SK-N-SH (cell line): ENCODE data around the gene RAMACL. TPM values are rescaled to one million over a fixed set of nuclear protein-coding genes. Genes with fewer than 3 reads are reported as not detected.

Experiments used
- CTCF ChIA-PET: fragments of 300-600, 350-600 bp; formaldehyde crosslinking; extraction: SDS; loops from one replicate; lab custom pipeline; 2021; lab: Yijun Ruan, JAX
- POLR2A ChIA-PET: fragments of 350-600 bp; sonication (Branson Sonifier 250); formaldehyde crosslinking; extraction: SDS; loops from one replicate; lab custom pipeline; 2020; ENCODE audit warnings: antibody characterized with exemption, inconsistent platforms; lab: Yijun Ruan, JAX
- DNase-seq: peaks from one replicate; pipeline ENCODE4 v3.0.0; 2012
- H2AFZ ChIP-seq: fragments of 200-600 bp; sonication (generic); 2 replicates; pipeline ENCODE4 v1.8.1; 2016; ENCODE audit warnings: antibody characterized with exemption, mild to moderate bottlenecking, low read depth
- H3F3A ChIP-seq: fragments of 200-600 bp; sonication (generic); replicated peaks from 2 replicates; pipeline ENCODE3; 2016; ENCODE audit warnings: antibody characterized with exemption, mild to moderate bottlenecking; ENCODE audit not compliant: insufficient read depth
- H3K27ac ChIP-seq, 2 experiments: fragments of 200-500 bp in 1 of 2; fragments of 200-600 bp in 1 of 2; sonication (Bioruptor generic) in 1 of 2; sonication (generic), shearing (Covaris generic) in 1 of 2; 2 replicates each; pipeline versions ENCODE4 v1.5.1 to v1.6.1; 2014 to 2016; ENCODE audit warnings: low read depth in 2 of 2, inconsistent platforms in 1 of 2, low read length in 1 of 2, mild to moderate bottlenecking in 1 of 2, mixed read lengths in 1 of 2
- H3K27me3 ChIP-seq: fragments of 200-600 bp; sonication (generic), shearing (Covaris generic); 2 replicates; pipeline ENCODE4 v1.6.1; 2016; ENCODE audit warnings: mixed run types; ENCODE audit not compliant: insufficient read depth
- H3K36me3 ChIP-seq, 2 experiments: fragments of 200-500 bp in 1 of 2; fragments of 200-600 bp in 1 of 2; sonication (Bioruptor generic) in 1 of 2; sonication (generic) in 1 of 2; replicated peaks in 1 of 2; 2 replicates each; pipeline versions ENCODE3 to v1.5.1; 2014 to 2016; ENCODE audit warnings: low read length in 1 of 2, mild to moderate bottlenecking in 1 of 2; ENCODE audit not compliant: insufficient read depth in 2 of 2, control insufficient read depth in 1 of 2
- H3K4me1 ChIP-seq, 2 experiments: fragments of 200-500 bp in 1 of 2; fragments of 200-600 bp in 1 of 2; sonication (Bioruptor generic) in 1 of 2; sonication (generic), shearing (Covaris generic) in 1 of 2; 2 replicates each; pipeline versions ENCODE4 v1.5.1 to v1.6.1; 2014 to 2016; ENCODE audit warnings: low read depth in 1 of 2, low read length in 1 of 2, mixed run types in 1 of 2; ENCODE audit not compliant: insufficient read depth in 2 of 2, control insufficient read depth in 1 of 2
- H3K4me2 ChIP-seq: fragments of 200-600 bp; sonication (generic), shearing (Covaris generic); 2 replicates; pipeline ENCODE4 v1.6.1; 2017; ENCODE audit warnings: mixed run types
- H3K4me3 ChIP-seq, 2 experiments: fragments of 200-500 bp in 1 of 2; fragments of 200-600 bp in 1 of 2; sonication (Bioruptor generic) in 1 of 2; sonication (generic), shearing (Covaris generic) in 1 of 2; 2 replicates each; pipeline versions ENCODE4 v1.5.1 to v1.8.1; 2014 to 2016; ENCODE audit warnings: low read depth in 2 of 2, inconsistent platforms in 1 of 2, low read length in 1 of 2, mild to moderate bottlenecking in 1 of 2, mixed read lengths in 1 of 2, moderate library complexity in 1 of 2
- H3K79me2 ChIP-seq: fragments of 200-600 bp; sonication (generic); 2 replicates; pipeline ENCODE4 v1.8.1; 2017; ENCODE audit warnings: mild to moderate bottlenecking; ENCODE audit not compliant: insufficient read depth
- H3K9ac ChIP-seq: fragments of 200-600 bp; sonication (generic); 2 replicates; pipeline ENCODE4 v1.6.1; 2017; ENCODE audit warnings: mixed run types
- H3K9me2 ChIP-seq: fragments of 200-600 bp; sonication (generic); 2 replicates; pipeline ENCODE4 v1.6.1; 2017; ENCODE audit warnings: mixed run types
- H3K9me3 ChIP-seq: fragments of 200-600 bp; sonication (generic); 2 replicates; pipeline ENCODE4 v1.6.1; 2017; ENCODE audit warnings: mixed run types, mild to moderate bottlenecking, moderate library complexity
- H4K20me1 ChIP-seq: fragments of 200-600 bp; sonication (generic); 2 replicates; pipeline ENCODE4 v1.6.1; 2017; ENCODE audit warnings: mild to moderate bottlenecking, mixed run types; ENCODE audit not compliant: insufficient read depth
- CTCF ChIP-seq: fragments of 200-600 bp; sonication (generic); IDR thresholded peaks from 2 replicates; pipeline ENCODE4 v1.6.1; 2017; ENCODE audit warnings: antibody characterized with exemption, mild to moderate bottlenecking, moderate library complexity
- ELF1 ChIP-seq: IDR thresholded peaks from 2 replicates; pipeline ENCODE4 v1.4.0; 2012
- EP300 ChIP-seq, 2 experiments: IDR thresholded peaks; 2 replicates each; pipeline versions ENCODE4 v1.4.0 to v1.6.1; 2012; ENCODE audit warnings: borderline replicate concordance in 1 of 2, low read depth in 1 of 2, low read length in 1 of 2
- EZH2phosphoT487 ChIP-seq: fragments of 200-600 bp; sonication (generic); IDR thresholded peaks from 2 replicates; pipeline ENCODE4 v1.6.1; 2017; ENCODE audit warnings: low read depth, mixed run types, mild to moderate bottlenecking, antibody characterized with exemption, moderate library complexity, borderline replicate concordance
- FOSL2 ChIP-seq: IDR thresholded peaks from 2 replicates; pipeline ENCODE4 v1.4.0; 2012; ENCODE audit warnings: low read depth, mild to moderate bottlenecking, moderate library complexity, borderline replicate concordance
- FOXJ3 ChIP-seq: sonication (generic); formaldehyde crosslinking; IDR thresholded peaks from 2 replicates; pipeline ENCODE4 v1.5.1; 2020; ENCODE audit warnings: mild to moderate bottlenecking, missing genetic modification reagents
- FOXM1 ChIP-seq: IDR thresholded peaks from 2 replicates; pipeline ENCODE4 v1.4.0; 2012; ENCODE audit warnings: low read depth, mild to moderate bottlenecking
- GABPA ChIP-seq: IDR thresholded peaks from 2 replicates; pipeline ENCODE4 v1.4.0; 2012; ENCODE audit warnings: low read depth, mild to moderate bottlenecking
- JUND ChIP-seq: IDR thresholded peaks from 2 replicates; pipeline ENCODE4 v1.4.0; 2012
- MEF2A ChIP-seq: IDR thresholded peaks from 2 replicates; pipeline ENCODE4 v1.4.0; 2012; ENCODE audit warnings: low read depth, borderline replicate concordance
- NFIC ChIP-seq: IDR thresholded peaks from 2 replicates; pipeline ENCODE4 v1.4.0; 2012; ENCODE audit warnings: borderline replicate concordance
- POLR2AphosphoS5 ChIP-seq: IDR thresholded peaks from 2 replicates; pipeline ENCODE4 v1.6.1; 2012; ENCODE audit warnings: low read depth, low read length
- RAD21 ChIP-seq: IDR thresholded peaks from 2 replicates; pipeline ENCODE4 v1.6.1; 2012; ENCODE audit warnings: mild to moderate bottlenecking, low read length
- RCOR1 ChIP-seq: fragments of 150-350 bp; IDR thresholded peaks from 2 replicates; pipeline ENCODE4 v1.6.1; 2017; ENCODE audit warnings: antibody characterized with exemption, low read length
- RXRA ChIP-seq: IDR thresholded peaks from 2 replicates; pipeline ENCODE4 v1.4.0; 2012; ENCODE audit warnings: low read depth, mild to moderate bottlenecking, borderline replicate concordance
- TAF1 ChIP-seq: IDR thresholded peaks from 2 replicates; pipeline ENCODE4 v1.6.1; 2012; ENCODE audit warnings: low read depth, mild to moderate bottlenecking, low read length, moderate library complexity, borderline replicate concordance
- TCF12 ChIP-seq: IDR thresholded peaks from 2 replicates; pipeline ENCODE4 v1.4.0; 2012
- TEAD4 ChIP-seq: IDR thresholded peaks from 2 replicates; pipeline ENCODE4 v1.4.0; 2012; ENCODE audit warnings: mild to moderate bottlenecking, borderline replicate concordance; ENCODE audit not compliant: insufficient read depth
- USF2 ChIP-seq: fragments of 150-350 bp; IDR thresholded peaks from 2 replicates; pipeline ENCODE4 v1.6.1; 2017; ENCODE audit warnings: antibody characterized with exemption, low read length, low read depth, borderline replicate concordance
- YY1 ChIP-seq: IDR thresholded peaks from 2 replicates; pipeline ENCODE4 v1.4.0; 2012; ENCODE audit warnings: low read depth, mild to moderate bottlenecking
- WGBS: methylation state at CpG from one replicate; pipeline ENCODE4 v1.1.6; 2017; ENCODE audit warnings: low lambda C conversion rate; 5-methylcytosine and 5-hydroxymethylcytosine counted together
- polyA plus RNA-seq, 3 experiments: library from polyadenylated mRNA; depleted of rRNA; stranded (reverse); fragments of >200 nt; gene quantifications; 2 replicates each; pipeline ENCODE4 v1.2.3, GENCODE V29; 2012
- TF ChIP-seq, protein P1 (sequence below): IDR thresholded peaks from 2 replicates; pipeline ENCODE4; 2012
- TF ChIP-seq, protein P2 (sequence below): fragments of 150-350 bp; IDR thresholded peaks from 2 replicates; pipeline ENCODE4 v1.6.1; 2016; ENCODE audit warnings: mild to moderate bottlenecking, low read depth, low read length
- TF ChIP-seq, protein P3 (sequence below): IDR thresholded peaks from 2 replicates; pipeline ENCODE4 v1.6.1; 2012; ENCODE audit warnings: mild to moderate bottlenecking, low read depth, low read length, moderate library complexity
- TF ChIP-seq, protein P4 (sequence below): IDR thresholded peaks from 2 replicates; pipeline ENCODE4 v1.4.0; 2012; ENCODE audit warnings: low read depth

RAMACL gene
- polyA plus RNA-seq, 1 of the 3 experiments (the other 2 are of a cell fraction): 0.10 TPM

DNA sequence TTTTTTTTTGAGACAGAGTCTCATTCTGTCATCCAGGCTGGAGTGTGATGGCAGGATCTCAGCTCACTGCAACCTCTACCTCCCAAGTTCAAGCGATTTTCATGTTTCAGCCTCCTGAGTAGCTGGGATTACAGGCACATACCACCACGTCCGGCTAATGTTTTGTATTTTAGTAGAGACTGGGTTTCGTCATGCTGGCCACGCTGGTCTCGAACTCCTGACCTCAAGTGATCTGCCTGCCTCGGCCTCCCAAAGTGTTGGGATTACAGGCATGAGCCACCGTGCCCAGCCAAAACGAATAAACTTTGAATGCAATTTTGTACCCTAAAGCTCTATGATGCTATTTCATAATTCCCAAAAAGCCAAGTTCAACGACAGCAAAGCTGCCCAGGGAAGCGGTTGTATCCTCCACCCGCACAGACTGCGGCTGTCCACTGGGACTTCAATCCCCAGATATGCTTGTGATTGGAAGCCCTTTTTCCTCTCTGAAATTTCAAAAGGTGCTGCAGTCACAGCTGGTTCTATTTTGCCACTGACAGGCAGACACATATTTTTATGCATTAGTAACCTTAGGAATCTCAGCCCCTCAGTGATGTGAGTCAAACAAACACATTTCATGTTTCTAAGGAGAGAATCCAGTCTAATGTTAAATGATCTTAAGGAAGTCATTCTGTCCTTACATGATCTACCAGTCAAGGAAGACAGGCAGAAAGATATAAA lies 8.7 kb upstream of the RAMACL start:
- Histone ChIP-seq H3K4me1 (peaks cover 44 to 66% of the 10 kb centered on the region in 2 experiments), H3K27ac (peak overlapping the region; percentile 78 to 100; a peak in 3 of 4 replicates), H3K79me2 (peaks cover 80% of the 10 kb centered on the region)

More for the DNA sequence above, 8.7 kb upstream of the RAMACL start:
- H3K9me3 ChIP-seq: no peaks in the 10 kb centered on the region
- H3K27me3 ChIP-seq: no peaks in the 10 kb centered on the region
- ChIA-PET POLR2A (no interaction called here), CTCF (interaction anchor here (0.8 kb wide), 1 partner anchor 22 kb away, joined by 3 read pairs; no protein-coding TSS in a partner anchor)
- H3K9me2 ChIP-seq: no peaks in the 10 kb centered on the region
- no peak overlapping the region for H2AFZ ChIP-seq
- peaks cover 40% of the 10 kb centered on the region for H3F3A ChIP-seq
- H3K36me3 ChIP-seq: peaks cover 0 to 8% of the 10 kb centered on the region in 2 experiments
- TF ChIP-seq CTCF: no peak
- no peak for TF ChIP-seq RCOR1
- TF ChIP-seq, protein P1, sequence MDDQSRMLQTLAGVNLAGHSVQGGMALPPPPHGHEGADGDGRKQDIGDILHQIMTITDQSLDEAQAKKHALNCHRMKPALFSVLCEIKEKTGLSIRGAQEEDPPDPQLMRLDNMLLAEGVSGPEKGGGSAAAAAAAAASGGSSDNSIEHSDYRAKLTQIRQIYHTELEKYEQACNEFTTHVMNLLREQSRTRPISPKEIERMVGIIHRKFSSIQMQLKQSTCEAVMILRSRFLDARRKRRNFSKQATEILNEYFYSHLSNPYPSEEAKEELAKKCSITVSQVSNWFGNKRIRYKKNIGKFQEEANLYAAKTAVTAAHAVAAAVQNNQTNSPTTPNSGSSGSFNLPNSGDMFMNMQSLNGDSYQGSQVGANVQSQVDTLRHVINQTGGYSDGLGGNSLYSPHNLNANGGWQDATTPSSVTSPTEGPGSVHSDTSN: peak; percentile 80
- TF ChIP-seq TAF1: no peak
- TF ChIP-seq, protein P2, sequence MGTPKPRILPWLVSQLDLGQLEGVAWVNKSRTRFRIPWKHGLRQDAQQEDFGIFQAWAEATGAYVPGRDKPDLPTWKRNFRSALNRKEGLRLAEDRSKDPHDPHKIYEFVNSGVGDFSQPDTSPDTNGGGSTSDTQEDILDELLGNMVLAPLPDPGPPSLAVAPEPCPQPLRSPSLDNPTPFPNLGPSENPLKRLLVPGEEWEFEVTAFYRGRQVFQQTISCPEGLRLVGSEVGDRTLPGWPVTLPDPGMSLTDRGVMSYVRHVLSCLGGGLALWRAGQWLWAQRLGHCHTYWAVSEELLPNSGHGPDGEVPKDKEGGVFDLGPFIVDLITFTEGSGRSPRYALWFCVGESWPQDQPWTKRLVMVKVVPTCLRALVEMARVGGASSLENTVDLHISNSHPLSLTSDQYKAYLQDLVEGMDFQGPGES: no peak
- TF ChIP-seq POLR2AphosphoS5: peak; percentile 65; the same call in 1 of the 2 replicates
- TF ChIP-seq JUND: peak; percentile 69
- TF ChIP-seq, protein P3, sequence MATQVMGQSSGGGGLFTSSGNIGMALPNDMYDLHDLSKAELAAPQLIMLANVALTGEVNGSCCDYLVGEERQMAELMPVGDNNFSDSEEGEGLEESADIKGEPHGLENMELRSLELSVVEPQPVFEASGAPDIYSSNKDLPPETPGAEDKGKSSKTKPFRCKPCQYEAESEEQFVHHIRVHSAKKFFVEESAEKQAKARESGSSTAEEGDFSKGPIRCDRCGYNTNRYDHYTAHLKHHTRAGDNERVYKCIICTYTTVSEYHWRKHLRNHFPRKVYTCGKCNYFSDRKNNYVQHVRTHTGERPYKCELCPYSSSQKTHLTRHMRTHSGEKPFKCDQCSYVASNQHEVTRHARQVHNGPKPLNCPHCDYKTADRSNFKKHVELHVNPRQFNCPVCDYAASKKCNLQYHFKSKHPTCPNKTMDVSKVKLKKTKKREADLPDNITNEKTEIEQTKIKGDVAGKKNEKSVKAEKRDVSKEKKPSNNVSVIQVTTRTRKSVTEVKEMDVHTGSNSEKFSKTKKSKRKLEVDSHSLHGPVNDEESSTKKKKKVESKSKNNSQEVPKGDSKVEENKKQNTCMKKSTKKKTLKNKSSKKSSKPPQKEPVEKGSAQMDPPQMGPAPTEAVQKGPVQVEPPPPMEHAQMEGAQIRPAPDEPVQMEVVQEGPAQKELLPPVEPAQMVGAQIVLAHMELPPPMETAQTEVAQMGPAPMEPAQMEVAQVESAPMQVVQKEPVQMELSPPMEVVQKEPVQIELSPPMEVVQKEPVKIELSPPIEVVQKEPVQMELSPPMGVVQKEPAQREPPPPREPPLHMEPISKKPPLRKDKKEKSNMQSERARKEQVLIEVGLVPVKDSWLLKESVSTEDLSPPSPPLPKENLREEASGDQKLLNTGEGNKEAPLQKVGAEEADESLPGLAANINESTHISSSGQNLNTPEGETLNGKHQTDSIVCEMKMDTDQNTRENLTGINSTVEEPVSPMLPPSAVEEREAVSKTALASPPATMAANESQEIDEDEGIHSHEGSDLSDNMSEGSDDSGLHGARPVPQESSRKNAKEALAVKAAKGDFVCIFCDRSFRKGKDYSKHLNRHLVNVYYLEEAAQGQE: no peak
- TF ChIP-seq FOXJ3 (CRISPR knock-in tag): no peak
- no peak for TF ChIP-seq YY1
- peak; percentile 16 to 80; a peak in 2 of 4 replicates for TF ChIP-seq EP300 (IDR thresholded peaks at IDR 0.05; ENCODE audit: borderline replicate concordance in 1 of 2, low read depth in 1 of 2, low read length in 1 of 2)
- peak; percentile 33; the same call in 1 of the 2 replicates for TF ChIP-seq FOXM1
- no peak for TF ChIP-seq GABPA
- no peak for TF ChIP-seq MEF2A
- TF ChIP-seq, protein P4, sequence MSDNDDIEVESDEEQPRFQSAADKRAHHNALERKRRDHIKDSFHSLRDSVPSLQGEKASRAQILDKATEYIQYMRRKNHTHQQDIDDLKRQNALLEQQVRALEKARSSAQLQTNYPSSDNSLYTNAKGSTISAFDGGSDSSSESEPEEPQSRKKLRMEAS: 0 out of 2 replicates have a peak, but pooled peaks have one; percentile 15
- TF ChIP-seq RXRA: peak; percentile 26; the same call in 1 of the 2 replicates
- peak; percentile 97 for TF ChIP-seq TCF12
- TF ChIP-seq ELF1: no peak
- TF ChIP-seq EZH2phosphoT487: no peak
- no peak for TF ChIP-seq RAD21
- peak; percentile 61; the same call in 1 of the 2 replicates for TF ChIP-seq FOSL2
- TF ChIP-seq TEAD4: peak; percentile 53
- no peak for TF ChIP-seq USF2
- peak; percentile 48; the same call in 1 of the 2 replicates for TF ChIP-seq NFIC
- H3K4me3 ChIP-seq: no peak overlapping the region
- no peaks in the 10 kb centered on the region for H4K20me1 ChIP-seq
- no peak for DNase-seq
- peak overlapping the region; percentile 69 for H3K9ac ChIP-seq
- H3K4me2 ChIP-seq: peak overlapping the region; percentile 50
- 71% methylated on average over 13 of the region's 13 CpGs for WGBS
